Hematopoietic multipotent progenitor cell (in vitro differentiated cells): ENCODE results near the gene ZGLP1. TPM values are rescaled to one million over a fixed set of nuclear protein-coding genes. Genes with fewer than 3 reads are reported as not detected.
"Not testable (repeated sequence)": the region's sequence is repeated elsewhere in the genome, so short reads cannot be mapped to it uniquely, and the experiment has no call there.

ENCODE experiments used
- DNase-seq, 3 donors: peaks; one replicate each; pipeline ENCODE4 v3.0.0-alpha.2; 2011 to 2015; ENCODE audit warnings: low read depth in 2 of 3, low spot score in 2 of 3
- total RNA-seq: library from RNA; depleted of rRNA; stranded (reverse); fragments of >200 nt; gene quantifications from one replicate; pipeline ENCODE4 v1.2.3, GENCODE V29; 2012

Gene ZGLP1
- 0.54 TPM for total RNA-seq

- DNase-seq, result no peak
Measured at GRCh38 chr19:10309423-10309822, at the start of gene ZGLP1. Gene ZGLP1 (minus strand): TSS chr19:10309815.

- DNase-seq, result no peak
Measured at GRCh38 chr19:10356431-10356830, 46.8 kb upstream of the ZGLP1 start.

- peak in 2 of 3 donors; percentile 35 to 54 for DNase-seq
Measured at GRCh38 chr19:10353793-10354391, 44.3 kb upstream of the ZGLP1 start.

- no peak for DNase-seq
Measured at GRCh38 chr19:10352764-10353671, 43.4 kb upstream of the ZGLP1 start.

GRCh38 chr19:10346509-10346908, 36.9 kb upstream of the ZGLP1 start:
- DNase-seq, result no peak

- DNase-seq, result no peak
Measured at GRCh38 chr19:10344780-10345179, 35.2 kb upstream of the ZGLP1 start.

GRCh38 chr19:10343495-10343894, 33.9 kb upstream of the ZGLP1 start:
- DNase-seq, result no peak

GRCh38 chr19:10339977-10340376, 30.4 kb upstream of the ZGLP1 start:
- DNase-seq, result no peak

GRCh38 chr19:10339380-10339960, 29.9 kb upstream of the ZGLP1 start, which contains the start of gene ICAM3:
Gene ICAM3 (minus strand): TSS chr19:10339624. CDS start chr19:10339614, 10 bp downstream.
- DNase-seq, result peak in 2 of 3 donors; percentile 68 to 83

- DNase-seq, result no peak
Measured at GRCh38 chr19:10338940-10339339, 29.3 kb upstream of the ZGLP1 start.

GRCh38 chr19:10336725-10337124, 27.1 kb upstream of the ZGLP1 start:
- not testable (repeated sequence) for DNase-seq

GRCh38 chr19:10335352-10335985, 25.9 kb upstream of the ZGLP1 start:
- no peak for DNase-seq

GRCh38 chr19:10334588-10335351, 25.2 kb upstream of the ZGLP1 start:
- peak in 2 of 3 donors; percentile 41 to 49 for DNase-seq

GRCh38 chr19:10333758-10334587, 24.4 kb upstream of the ZGLP1 start:
- DNase-seq, result no peak

GRCh38 chr19:10332965-10333757, 23.5 kb upstream of the ZGLP1 start, which contains the start of gene RAVER1:
Gene RAVER1 (minus strand): TSS chr19:10333529. CDS start chr19:10333507, 22 bp downstream.
- DNase-seq, result peak; percentile 91 to 98 (median 98)

- DNase-seq, result no peak
Measured at GRCh38 chr19:10332158-10332964, 22.7 kb upstream of the ZGLP1 start.

GRCh38 chr19:10329555-10329954, 19.9 kb upstream of the ZGLP1 start:
- no peak for DNase-seq
